Sciatic nerve (tissue), 2 donors: ENCODE results near the gene PTPRD. TPM values are rescaled to one million over a fixed set of nuclear protein-coding genes. Genes with fewer than 3 reads are reported as not detected.

ENCODE experiments used
- ATAC-seq: fragments of 200-7000 bp; cut with Tn5 transposase; one replicate; pipeline ENCODE4 v1.9.1; 2020; ENCODE audit warnings: mild to moderate bottlenecking, moderate library complexity
- DNase-seq: peaks from one replicate; pipeline ENCODE4 v3.0.0-alpha.2; 2020; ENCODE audit warnings: low spot score
- intact Hi-C: fragments of 100-400 bp; cut with DNase I; formaldehyde crosslinking; loops from one replicate; pipeline ENCODE4 v1.14.2; 2022
- total RNA-seq: library from RNA; stranded (reverse); fragmentation: NEBNext Ultra II Directional; extraction: Animal tissue kit (Norgen Biotek cat#: 25700); gene quantifications from one replicate; pipeline ENCODE4 v1.2.1, GENCODE V29; 2021
- donor health status: DM: no; HTN: no; CAD: no.
- donor health status: DM: no; HTN: no; CAD: no.

The PTPRD gene
- total RNA-seq, 1 donor from 2014 or later = 4.7 TPM

DNA sequence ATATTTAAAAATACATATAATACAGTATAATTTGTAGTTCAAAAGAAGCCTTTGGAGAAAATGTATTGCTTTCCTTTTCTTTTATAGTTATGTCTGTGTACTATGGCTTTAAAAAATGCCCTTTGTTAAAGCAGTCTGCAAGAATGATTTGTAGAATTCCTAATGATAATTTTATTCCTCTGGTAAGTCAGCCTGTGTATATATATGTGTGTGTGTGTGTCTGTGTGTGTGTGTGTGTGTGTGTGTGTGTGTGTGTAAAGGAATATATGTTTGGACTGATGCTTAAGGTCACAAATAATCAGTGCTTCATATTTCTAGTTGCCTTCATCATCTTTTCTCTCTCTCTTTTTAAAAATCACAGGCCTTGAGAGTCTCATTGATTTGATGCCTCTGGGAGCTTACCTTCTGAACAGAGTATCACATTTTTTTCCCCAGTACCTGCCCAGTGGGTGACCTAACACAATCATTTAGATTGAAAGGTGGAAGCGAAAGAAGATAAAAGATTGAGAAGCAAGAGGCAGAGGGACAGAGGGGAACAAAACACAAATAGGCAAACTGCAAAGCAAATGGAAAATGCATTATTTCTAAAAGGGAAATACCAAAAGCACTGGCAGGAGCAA lies 2104.0 kb downstream of the PTPRD start:
- intact Hi-C loops = no loop called here
- ATAC-seq (no peak), DNase-seq (no peak)

DNA sequence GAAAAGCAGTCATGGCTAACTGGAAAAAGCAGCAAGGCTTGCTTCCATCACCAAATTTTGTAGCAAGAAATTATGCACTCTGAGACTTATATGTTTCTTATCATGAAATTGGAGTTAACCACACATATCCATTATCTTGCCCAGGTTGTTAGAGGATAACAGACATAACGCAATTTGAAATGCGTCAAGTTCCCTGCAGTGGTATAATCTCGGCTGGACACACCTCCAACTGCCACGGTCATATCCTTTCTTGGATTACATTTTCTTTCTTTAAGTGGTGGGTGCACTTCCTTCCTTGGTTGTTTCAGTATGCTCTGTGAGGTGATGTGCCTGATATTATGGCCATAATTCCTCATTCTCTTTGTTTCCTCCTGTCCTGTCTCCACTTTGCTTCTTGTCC lies 2118.2 kb downstream of the PTPRD start:
- intact Hi-C loops = no loop called here
- ATAC-seq = no peak

DNA sequence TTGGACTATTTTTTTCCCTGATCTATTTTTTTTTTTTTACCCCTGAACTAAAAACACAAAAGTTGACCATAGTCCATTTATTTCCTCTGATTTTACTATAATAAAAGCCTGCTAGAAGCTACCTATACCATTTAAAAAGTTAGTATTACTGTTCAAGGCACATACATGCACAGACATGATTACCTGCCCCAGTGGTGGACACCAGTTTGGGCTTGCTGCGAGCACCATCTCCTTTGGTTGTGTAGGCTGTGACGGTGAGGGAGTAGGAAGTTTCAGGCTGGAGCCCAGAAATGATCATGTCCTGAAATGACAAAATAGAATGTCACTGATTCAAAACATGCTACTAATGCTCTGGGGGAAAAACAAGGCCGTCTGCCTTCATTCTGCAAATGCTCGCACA lies 2120.1 kb downstream of the PTPRD start:
- DNase-seq (no peak), ATAC-seq (no peak)
- intact Hi-C loops = no loop called here

More for the DNA sequence above, 2118.2 kb downstream of the PTPRD start:
- DNase-seq = no peak

DNA sequence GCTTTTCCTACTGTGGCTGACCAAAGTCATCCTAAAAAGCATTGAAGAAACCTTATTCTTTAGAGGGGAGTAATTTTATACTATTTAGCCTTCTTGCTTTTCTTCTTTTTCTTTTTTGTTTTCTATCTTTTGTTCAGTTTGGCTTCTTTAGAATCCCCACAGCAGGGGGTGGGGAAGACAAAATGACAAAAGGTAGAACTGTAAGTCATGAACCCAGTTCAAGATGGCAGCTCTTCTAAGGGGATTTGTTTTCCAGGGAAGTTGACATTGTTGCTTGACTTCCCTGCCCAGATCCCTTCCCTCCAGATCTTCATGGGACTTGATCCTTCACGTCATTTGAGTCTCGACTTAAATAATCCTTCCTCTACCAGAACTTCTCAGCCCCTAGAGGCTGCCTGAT lies 2120.8 kb downstream of the PTPRD start:
- DNase-seq = no peak
- intact Hi-C loops = no loop called here
- no peak for ATAC-seq

DNA sequence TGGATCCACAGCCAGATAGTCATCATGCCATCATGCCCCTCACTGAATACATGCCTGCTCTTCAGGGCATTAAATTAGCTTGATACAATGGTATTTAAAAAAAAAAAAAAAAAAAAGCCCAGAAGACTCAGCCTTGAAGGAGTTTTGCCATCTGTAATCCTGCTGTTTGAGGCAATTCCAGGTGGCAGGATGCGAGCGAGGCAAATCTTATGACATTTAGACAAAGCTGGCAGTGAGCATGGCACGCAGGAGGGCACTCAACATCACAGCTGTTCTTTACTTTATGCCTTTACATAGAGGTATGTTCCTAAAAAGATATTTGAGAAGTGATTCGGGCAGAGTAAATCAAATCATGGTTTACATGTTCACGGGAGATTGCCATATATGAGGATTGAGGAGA lies 2121.2 kb downstream of the PTPRD start:
- intact Hi-C loops = no loop called here
- DNase-seq = no peak
- ATAC-seq = no peak

DNA sequence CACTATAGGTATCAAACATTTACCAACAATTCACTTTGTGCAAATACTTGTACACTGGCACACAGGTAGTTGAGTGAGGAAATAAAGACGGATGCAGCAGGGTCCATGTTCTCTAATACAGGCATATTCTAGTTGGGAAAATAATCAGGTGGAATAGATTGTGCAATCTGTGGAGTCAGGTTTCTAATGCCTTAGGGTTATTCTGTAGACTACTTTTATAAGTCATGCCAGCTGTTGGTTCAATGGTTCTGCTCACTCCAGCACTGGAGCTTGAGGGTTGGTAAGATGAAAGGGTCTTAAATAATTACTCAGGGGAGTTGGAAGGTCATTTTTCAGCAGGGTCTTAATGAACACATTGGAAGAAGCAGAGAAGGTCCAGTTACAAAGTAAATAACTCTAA lies 2123.0 kb downstream of the PTPRD start:
- DNase-seq = no peak
- intact Hi-C loops = no loop called here
- ATAC-seq = no peak

DNA sequence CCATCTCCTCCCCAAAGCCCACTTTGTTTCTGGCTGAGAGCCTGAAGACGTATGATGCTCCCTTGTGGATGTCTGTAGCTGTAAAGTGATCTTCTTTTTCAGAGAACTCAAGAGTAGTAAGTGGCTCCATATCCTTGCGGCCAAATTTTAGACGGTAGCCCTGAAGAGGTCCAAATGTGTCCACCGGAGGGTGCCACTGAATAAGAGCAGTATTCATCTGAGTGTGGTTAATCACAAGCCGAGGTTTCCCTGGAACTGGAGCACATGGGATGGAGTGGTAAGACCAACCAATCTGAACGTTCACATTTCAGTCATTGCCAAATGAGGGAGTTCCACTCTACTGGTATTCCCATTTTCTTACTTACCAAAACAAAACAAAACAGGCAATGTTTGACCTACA lies 2126.7 kb downstream of the PTPRD start:
- ATAC-seq (no peak), DNase-seq (no peak)
- intact Hi-C loops = no loop called here

DNA sequence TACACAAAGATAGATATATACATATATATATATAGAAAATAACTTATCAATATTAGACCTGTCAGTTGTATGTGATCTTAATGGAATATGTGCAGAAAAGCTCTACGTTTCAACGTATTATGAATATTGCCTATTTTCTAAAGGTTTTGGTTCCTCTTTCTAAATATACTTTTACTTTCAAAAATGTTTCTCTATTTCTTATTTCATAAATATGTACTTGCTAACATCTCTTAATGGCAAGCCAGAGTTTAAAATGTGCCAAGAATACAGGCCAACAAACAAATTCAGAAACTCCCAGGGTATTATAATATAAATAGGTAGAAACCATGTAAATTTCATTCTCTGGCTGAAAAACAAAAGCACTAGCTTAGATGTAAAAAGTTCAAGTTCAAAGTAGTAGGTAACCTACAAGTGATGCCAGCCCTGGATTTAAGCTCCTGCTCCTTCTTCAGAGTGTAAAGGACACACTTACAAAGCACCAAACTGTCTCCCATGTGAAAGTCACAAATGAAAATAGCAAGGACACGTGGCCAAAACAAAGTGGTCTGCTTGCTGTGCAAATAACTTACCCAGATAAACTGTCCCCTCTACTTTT lies 2128.1 kb downstream of the PTPRD start:
- ATAC-seq = no peak
- DNase-seq = no peak
- intact Hi-C loops = no loop called here

DNA sequence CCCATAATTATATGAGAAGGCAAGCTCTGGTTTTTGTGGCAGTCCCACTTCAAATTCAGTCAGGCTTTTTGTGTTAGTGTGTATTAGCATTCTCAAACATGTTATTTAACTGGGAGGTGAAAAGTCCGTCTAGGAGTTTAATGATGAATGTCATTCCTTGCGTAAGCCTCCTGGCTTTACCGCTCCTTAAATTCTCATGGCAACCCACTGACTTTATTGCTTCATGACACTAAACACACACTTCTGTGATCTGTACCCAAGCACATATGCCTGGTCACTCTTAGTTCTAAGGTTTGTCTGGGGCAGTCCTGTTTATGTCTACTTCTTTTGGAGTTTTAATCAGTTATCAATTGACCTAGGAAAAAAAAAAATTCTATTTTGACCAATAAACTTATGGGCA lies 2135.4 kb downstream of the PTPRD start:
- no peak for DNase-seq
- ATAC-seq = no peak
- intact Hi-C loops = no loop called here

DNA sequence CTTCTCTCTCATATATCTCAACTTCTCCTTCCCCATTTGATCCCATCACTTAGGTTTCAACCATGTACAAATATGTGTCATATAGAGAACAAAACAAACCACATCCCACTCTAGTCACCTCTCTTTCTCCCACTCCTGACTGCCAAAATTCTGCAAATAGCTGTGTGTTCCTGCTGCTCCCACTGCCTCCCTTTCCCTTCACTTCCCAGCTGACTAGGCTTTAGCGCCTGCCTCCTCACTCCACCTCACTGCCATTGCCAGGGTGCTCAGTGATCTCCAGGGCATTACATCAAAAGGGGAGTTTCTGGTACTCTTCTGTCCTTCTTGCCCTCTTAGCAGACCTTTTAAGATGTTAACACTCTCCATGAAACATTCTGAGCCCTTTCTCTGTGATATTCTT lies 2137.9 kb downstream of the PTPRD start:
- intact Hi-C loops = no loop called here

DNA sequence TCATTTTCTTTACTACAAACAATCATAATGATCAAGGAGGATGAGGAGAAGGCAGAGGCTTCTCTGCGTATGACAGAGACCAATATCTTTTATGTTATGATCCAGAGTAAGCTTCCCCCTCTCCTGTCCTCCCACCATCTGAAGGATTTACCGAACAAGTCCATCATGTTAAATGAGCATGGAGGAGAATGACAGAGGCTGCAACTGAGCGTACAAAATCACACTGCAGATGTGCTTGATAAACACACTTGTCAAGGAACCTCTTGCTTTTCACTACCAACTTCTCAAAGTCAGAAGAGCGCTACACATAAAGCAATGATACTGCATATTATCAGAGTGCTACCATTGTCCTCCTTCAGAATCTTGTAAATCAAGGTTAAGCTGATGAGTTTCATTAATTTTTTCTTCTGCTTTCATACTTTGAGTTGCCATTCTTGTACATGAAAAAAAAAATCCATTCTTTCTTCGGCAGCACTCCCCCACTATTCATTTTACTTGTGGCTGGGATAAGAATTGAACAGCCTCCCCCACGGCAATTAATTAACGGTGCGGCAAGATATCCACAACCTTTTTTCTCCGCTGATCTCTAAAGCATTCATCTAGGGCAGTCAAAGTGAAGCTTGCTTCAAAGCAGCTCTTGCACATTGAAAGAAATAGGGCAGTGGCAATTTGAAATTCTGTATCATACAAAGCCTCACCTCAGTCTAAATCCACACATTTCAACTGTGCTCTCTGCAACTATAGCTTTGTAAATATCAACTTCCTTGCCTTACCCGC lies 2139.4 kb downstream of the PTPRD start:
- ATAC-seq (no peak), DNase-seq (no peak)
- intact Hi-C loops = no loop called here

More for the DNA sequence above, 2137.9 kb downstream of the PTPRD start:
- ATAC-seq (no peak), DNase-seq (no peak)

DNA sequence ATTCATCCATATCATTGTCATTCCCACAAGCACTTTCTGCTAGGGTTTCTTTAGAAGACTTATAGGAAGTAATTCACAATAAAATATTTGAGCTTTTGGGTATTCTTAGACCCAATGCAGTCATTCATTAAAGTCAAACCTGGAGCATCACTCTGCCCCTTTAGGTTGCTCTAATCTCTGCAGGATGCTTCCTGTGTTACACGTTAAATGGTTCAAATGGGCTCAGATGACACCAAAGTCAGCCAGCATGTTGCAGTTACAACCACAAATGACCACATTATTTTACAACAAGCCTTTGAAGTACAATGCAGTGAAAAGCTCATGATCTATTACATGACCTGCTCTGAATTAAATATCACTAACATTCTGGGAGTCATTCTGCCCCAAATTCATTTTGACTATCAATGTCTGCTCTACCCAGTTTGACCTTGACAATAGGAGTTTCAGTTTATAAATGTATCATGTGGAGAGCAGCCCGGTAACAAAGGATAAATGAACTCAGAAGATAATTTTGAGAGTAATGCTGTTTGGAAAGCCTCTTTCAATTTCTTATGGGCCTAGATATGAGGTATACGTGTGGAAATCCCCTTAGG lies 2144.7 kb downstream of the PTPRD start:
- intact Hi-C loops = no loop called here
- no peak for ATAC-seq
- DNase-seq = no peak

DNA sequence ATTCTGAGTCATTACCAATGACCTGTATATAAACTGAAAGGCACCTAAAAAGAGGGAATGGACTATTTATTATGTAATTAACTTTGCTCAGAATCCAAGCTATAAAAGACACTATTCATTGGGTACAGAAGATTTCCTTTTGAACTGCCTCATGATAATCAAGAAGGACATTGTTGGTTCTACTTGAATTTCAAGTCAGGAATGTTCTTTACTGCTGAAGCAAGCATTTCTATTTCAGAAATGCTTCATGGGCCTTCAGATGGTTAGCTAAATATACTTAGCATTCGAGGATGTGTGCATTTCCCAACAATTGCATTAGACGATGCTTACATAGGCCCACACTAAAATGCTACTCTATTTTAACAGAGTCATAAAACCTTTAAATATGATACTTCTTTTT lies 2155.0 kb downstream of the PTPRD start:
- intact Hi-C loops = no loop called here
- ATAC-seq (no peak), DNase-seq (no peak)

DNA sequence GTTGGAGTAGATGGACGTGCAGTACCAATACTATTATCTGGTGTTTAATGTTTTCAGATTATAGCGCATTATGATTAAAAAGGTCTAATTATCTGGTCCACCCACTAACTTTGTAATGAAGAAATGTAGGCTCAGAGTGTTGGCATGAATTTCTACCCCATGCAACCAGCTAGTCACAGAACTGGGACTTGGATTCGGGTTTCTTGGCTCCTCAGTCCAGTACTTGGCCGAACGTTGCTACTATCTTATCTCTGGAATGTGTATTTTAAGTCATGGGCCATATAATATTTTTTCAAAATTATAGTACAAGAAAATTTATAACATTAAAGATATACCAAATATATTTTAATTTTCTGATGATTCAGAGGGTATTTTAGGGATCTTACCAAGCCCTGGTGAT lies 2155.7 kb downstream of the PTPRD start:
- intact Hi-C loops = no loop called here
- no peak for ATAC-seq
- no peak for DNase-seq

DNA sequence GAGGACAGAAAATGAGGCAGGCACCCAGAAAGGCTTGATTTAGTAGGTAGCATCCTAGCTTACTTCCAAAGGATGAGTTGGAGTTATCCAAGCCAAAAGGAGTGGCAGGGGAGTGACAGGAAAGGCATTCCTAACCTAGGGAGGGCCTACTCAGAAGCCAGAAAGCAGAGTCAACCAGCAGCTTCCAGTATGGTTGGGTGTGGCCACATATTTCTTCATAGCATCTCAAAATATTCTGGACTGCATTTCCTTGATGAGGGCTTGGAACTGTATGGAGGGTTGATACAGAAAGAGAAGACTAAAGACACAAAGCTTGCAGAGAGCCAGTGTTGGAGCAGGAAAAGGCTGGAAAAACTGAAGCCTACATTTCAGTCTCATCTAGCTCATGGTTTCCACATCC lies 2156.5 kb downstream of the PTPRD start:
- ATAC-seq (peak; percentile 62), DNase-seq (no peak)
- intact Hi-C loops = no loop called here

DNA sequence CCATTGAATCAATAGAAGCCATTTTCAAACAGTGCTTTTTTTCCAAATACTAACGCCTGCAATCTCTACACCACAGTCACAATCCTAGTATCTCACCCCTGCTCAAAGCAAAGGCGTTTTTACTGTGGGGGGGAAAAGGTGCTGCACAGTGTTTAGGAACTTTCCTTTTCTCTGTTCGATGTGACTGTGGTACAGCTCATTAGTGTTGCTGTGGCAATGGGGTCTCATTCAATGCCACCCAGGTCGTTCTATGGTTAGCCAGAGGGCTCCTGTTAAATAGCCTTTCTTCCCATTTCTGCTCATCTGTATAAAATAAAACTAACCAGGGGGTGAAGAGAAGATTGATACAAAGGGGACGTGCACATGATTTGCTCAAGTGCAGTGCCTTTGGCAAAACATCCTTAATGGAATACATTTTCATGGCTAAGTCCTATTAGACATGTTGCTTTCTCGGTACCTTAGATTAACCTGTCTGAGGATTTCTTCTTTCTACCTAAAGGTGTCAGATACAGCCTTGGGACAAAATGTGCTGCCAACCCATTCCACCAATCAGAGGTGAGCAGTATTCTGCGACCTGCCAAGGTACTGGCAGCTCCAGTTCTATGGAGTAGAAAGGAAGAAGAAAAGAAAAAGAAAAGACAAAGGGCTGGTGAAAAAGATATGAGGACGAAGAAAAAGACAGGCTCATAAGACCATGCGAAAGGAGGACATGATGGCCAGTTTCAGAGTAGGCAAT lies 2161.8 kb downstream of the PTPRD start:
- intact Hi-C loops = no loop called here
- ATAC-seq (no peak), DNase-seq (no peak)

DNA sequence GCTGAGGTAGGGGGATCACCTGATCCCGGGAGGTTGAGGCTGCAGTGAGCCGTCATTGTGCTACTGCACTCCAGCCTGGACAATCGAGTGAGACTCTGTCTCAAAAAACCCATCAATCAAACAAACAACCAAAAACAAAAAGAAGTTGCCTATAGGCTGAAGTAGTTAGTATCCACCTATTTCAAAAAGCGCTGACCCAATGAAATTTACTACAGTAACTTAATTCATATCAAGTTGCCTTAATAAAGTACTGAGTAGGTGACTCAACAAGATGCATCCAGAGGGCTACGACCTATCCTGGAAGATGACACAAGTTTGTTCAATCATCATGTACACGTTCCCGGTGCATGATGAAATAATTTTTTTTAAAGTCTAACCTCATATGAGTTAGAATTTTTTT lies 2164.6 kb downstream of the PTPRD start:
- ATAC-seq (no peak), DNase-seq (no peak)
- intact Hi-C loops = no loop called here

DNA sequence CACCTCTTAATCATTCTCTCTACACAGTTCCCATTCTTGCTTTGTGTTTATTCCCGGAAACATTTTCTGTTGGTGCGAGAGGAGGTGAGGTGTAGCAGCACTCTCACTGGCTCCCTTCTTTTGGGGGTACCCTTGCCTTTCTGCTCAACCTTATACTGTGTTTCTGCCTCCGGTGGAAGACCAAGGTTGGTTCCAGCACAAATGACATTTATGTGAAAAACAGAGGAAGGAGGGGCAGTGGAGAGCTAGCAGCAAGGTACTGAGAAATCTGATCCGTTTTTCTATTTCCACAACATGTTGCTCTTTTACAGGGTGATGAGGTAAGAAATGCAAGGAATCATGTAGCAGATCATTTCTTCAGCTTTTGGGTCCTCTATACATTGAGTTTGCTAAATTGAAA lies 2165.2 kb downstream of the PTPRD start:
- intact Hi-C loops = no loop called here

DNA sequence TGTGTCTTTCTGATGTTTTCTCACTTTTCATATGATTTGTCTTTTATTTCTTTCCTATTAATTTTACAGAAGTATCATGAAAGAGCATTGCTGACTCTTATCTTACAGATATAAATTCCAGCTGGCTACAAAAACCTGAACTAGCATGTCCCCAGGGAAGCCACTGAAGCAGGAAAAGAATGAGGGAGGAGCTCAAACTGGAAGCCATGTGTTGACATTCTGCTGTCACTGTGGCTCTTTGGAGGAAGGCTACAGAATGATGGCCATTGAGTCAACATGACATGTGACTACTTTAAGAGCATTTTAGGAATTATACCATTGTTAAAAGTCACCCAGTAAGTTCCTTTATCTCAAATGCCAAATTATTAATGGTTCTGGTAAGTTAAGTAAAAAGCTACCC lies 2174.9 kb downstream of the PTPRD start:
- intact Hi-C loops = no loop called here
- DNase-seq (no peak), ATAC-seq (no peak)

More for the DNA sequence above, 2165.2 kb downstream of the PTPRD start:
- DNase-seq = no peak
- ATAC-seq = no peak

DNA sequence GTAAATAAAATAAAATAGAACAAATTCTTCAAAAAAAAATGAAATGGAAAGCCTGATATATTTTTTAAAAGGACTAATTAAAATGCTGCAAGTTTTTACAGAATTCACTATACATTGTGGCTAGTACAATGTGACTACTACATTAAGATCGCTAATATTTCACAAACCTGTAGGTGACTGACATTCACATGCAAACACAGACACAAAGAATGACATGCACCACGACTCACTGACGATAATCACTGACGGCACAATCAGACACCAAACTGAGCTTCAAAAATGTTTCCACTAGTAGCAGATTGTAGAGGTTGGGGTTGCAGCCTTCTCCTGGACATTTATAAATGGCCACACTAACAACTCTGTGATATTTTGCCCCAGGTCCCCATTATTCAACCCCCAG lies 2175.5 kb downstream of the PTPRD start:
- ATAC-seq (no peak), DNase-seq (no peak)
- intact Hi-C loops = no loop called here
